ENCODE data around the gene TAF11L3.
"Not testable (repeated sequence)": the region's sequence is repeated elsewhere in the genome, so short reads cannot be mapped to it uniquely, and the experiment has no call there.

Gene TAF11L3

DNA sequence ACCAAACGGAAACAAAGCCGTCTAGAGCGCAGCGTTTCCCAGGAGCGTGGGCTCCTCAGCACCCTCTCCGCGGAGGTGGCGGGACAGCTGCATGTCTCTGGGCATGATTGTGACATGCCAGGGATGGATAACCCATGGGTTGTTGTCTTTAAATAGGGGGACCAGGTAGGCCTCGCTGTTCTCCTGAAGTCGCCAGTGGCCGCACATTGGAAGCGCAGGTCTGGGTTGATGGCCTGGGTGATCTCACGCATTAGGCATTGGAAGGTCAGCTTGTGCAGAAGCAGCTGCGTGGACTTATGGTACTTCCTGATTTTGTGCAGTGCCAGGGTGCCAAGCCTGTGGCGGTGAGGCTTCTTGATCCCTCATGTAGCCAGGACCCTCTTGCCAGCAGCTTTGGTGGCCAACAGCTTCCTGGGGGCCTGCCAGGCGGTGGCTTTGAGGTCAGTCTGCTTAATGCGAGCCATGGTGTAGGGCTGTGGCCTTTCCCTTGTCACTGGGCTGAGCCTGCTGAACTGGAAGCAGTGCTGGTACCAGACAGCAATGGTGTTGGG is 6.3 kb upstream of the TAF11L3 start:
- Histone ChIP-seq H3K4me2 (ENCODE audit: low read length) (no peak overlapping the region), H3K27me3 (ENCODE audit: control insufficient read depth, low read length) (no peaks in the 10 kb centered on the region), H3K4me3 (ENCODE audit: low read length) (no peak overlapping the region), H3K36me3 (ENCODE audit: control insufficient read depth, low read length) (no peaks in the 10 kb centered on the region), H3K79me2 (ENCODE audit: control insufficient read depth, low read length) (no peaks in the 10 kb centered on the region), H3K4me1 (ENCODE audit: control insufficient read depth, low read length) (no peaks in the 10 kb centered on the region), H3F3A (ENCODE audit: control insufficient read depth, insufficient read depth) (no peaks in the 10 kb centered on the region), H3K9me3 (ENCODE audit: control insufficient read depth, insufficient read depth, low read length) (no peaks in the 10 kb centered on the region), H4K20me1 (ENCODE audit: control insufficient read depth, insufficient read depth, low read depth, low read length) (no peaks in the 10 kb centered on the region), H3K9me2 (replicated peaks; ENCODE audit: control insufficient read depth, low read length) (no peaks in the 10 kb centered on the region), H3K27ac (ENCODE audit: low read depth, low read length) (no peak overlapping the region)
- TF ChIP-seq, protein P1, sequence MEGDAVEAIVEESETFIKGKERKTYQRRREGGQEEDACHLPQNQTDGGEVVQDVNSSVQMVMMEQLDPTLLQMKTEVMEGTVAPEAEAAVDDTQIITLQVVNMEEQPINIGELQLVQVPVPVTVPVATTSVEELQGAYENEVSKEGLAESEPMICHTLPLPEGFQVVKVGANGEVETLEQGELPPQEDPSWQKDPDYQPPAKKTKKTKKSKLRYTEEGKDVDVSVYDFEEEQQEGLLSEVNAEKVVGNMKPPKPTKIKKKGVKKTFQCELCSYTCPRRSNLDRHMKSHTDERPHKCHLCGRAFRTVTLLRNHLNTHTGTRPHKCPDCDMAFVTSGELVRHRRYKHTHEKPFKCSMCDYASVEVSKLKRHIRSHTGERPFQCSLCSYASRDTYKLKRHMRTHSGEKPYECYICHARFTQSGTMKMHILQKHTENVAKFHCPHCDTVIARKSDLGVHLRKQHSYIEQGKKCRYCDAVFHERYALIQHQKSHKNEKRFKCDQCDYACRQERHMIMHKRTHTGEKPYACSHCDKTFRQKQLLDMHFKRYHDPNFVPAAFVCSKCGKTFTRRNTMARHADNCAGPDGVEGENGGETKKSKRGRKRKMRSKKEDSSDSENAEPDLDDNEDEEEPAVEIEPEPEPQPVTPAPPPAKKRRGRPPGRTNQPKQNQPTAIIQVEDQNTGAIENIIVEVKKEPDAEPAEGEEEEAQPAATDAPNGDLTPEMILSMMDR (IDR thresholded peaks at IDR 0.05; ENCODE audit: low read depth, low read length, poor library complexity, severe bottlenecking) = no peak
- TF ChIP-seq EZH2phosphoT487 (IDR thresholded peaks at IDR 0.05; ENCODE audit: borderline replicate concordance, low read length) = no peak

DNA sequence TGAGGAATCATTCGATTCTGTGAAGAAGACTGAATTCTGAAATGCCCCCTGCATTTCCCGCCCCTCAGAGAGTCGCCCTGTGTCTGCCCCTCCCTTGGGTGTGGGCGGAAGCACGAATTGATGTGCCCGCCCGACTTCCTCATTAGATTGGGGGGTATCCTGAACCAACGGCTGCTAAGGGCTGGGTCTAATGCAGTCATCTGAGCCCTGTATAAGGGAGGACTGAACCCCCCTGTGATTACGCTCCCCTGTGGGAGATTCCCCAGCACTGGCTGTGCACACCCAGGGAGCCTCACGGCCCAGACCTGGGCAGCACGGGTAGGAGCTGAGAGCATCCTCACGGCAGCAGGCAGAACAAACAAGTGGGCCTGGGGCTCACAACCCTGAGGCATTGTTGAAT is 641 bp upstream of the TAF11L3 start:
- not testable (repeated sequence) for H3K36me3 ChIP-seq (ENCODE audit: control insufficient read depth, low read length); H3K4me1 ChIP-seq (ENCODE audit: control insufficient read depth, low read length); H3K79me2 ChIP-seq (ENCODE audit: control insufficient read depth, low read length); H3K27me3 ChIP-seq (ENCODE audit: control insufficient read depth, low read length); H3K4me2 ChIP-seq (ENCODE audit: low read length); H3K9me3 ChIP-seq (ENCODE audit: control insufficient read depth, insufficient read depth, low read length); H3F3A ChIP-seq (ENCODE audit: control insufficient read depth, insufficient read depth); H3K27ac ChIP-seq (ENCODE audit: low read depth, low read length); H4K20me1 ChIP-seq (ENCODE audit: control insufficient read depth, insufficient read depth, low read depth, low read length); H3K9me2 ChIP-seq (replicated peaks; ENCODE audit: control insufficient read depth, low read length); H3K4me3 ChIP-seq (ENCODE audit: low read length)

DNA sequence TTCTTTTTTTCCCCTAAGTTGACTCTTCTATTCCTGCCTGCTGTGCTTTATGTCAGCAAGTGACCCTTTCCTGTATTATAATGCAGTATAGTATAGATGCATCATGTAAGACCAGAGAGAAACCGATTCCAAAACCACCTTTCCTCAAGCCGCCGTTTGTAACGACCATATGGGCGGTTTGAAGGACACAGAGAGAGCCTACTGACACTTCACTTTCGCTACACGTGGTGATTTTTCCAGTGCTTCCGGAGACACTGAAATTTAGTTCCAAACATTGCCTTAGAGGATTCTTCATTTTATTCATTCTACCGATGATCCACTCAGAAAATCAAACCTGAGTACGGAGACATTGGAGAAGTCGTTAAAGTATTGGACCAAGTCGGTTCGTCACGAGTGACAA is 1.3 kb downstream of the TAF11L3 start:
- H3K9me3 ChIP-seq (ENCODE audit: control insufficient read depth, insufficient read depth, low read length); H3K27ac ChIP-seq (ENCODE audit: low read depth, low read length); H3K79me2 ChIP-seq (ENCODE audit: control insufficient read depth, low read length); H3K27me3 ChIP-seq (ENCODE audit: control insufficient read depth, low read length); H3K4me1 ChIP-seq (ENCODE audit: control insufficient read depth, low read length); H3K9me2 ChIP-seq (replicated peaks; ENCODE audit: control insufficient read depth, low read length); H3K4me2 ChIP-seq (ENCODE audit: low read length); H3F3A ChIP-seq (ENCODE audit: control insufficient read depth, insufficient read depth); H4K20me1 ChIP-seq (ENCODE audit: control insufficient read depth, insufficient read depth, low read depth, low read length); H3K4me3 ChIP-seq (ENCODE audit: low read length); H3K36me3 ChIP-seq (ENCODE audit: control insufficient read depth, low read length): not testable (repeated sequence)

DNA sequence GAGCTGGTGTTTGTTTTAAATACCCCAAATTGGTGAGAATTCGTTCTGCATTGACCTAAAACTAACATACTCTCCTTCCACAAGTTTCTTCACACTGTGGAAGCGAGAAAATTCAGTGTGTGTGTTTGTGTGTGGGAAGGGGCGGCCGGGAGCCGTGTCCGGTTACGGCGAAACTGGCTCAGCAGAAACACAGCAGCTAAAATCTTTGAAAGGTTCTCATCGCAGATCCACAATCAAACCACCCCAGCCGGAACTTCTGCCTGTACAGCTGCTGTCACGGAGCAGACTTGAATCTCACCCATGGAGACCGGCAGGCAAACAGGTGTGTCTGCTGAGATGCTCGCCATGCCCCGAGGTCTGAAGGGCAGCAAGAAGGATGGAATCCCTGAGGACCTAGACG is 3.3 kb downstream of the TAF11L3 start, which contains the start of gene TAF11L4:
Gene TAF11L4 (plus strand): TSS at position 301 of the 400 bp plus-strand sequence.
- not testable (repeated sequence) for H3K27ac ChIP-seq (ENCODE audit: low read depth, low read length); H4K20me1 ChIP-seq (ENCODE audit: control insufficient read depth, insufficient read depth, low read depth, low read length); H3K9me2 ChIP-seq (replicated peaks; ENCODE audit: control insufficient read depth, low read length); H3K4me1 ChIP-seq (ENCODE audit: control insufficient read depth, low read length); H3F3A ChIP-seq (ENCODE audit: control insufficient read depth, insufficient read depth); H3K79me2 ChIP-seq (ENCODE audit: control insufficient read depth, low read length); H3K27me3 ChIP-seq (ENCODE audit: control insufficient read depth, low read length); H3K9me3 ChIP-seq (ENCODE audit: control insufficient read depth, insufficient read depth, low read length); H3K36me3 ChIP-seq (ENCODE audit: control insufficient read depth, low read length); H3K4me3 ChIP-seq (ENCODE audit: low read length); H3K4me2 ChIP-seq (ENCODE audit: low read length)

DNA sequence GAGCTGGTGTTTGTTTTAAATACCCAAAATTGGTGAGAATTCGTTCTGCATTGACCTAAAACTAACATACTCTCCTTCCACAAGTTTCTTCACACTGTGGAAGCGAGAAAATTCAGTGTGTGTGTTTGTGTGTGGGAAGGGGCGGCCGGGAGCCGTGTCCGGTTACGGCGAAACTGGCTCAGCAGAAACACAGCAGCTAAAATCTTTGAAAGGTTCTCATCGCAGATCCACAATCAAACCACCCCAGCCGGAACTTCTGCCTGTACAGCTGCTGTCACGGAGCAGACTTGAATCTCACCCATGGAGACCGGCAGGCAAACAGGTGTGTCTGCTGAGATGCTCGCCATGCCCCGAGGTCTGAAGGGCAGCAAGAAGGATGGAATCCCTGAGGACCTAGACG is 6.8 kb downstream of the TAF11L3 start, which contains the start of gene TAF11L5:
Gene TAF11L5 (plus strand): TSS at position 301 of the 400 bp plus-strand sequence.
- not testable (repeated sequence) for H3K4me1 ChIP-seq (ENCODE audit: control insufficient read depth, low read length); H3K4me3 ChIP-seq (ENCODE audit: low read length); H4K20me1 ChIP-seq (ENCODE audit: control insufficient read depth, insufficient read depth, low read depth, low read length); H3K27ac ChIP-seq (ENCODE audit: low read depth, low read length); H3K36me3 ChIP-seq (ENCODE audit: control insufficient read depth, low read length); H3K9me2 ChIP-seq (replicated peaks; ENCODE audit: control insufficient read depth, low read length); H3K9me3 ChIP-seq (ENCODE audit: control insufficient read depth, insufficient read depth, low read length); H3F3A ChIP-seq (ENCODE audit: control insufficient read depth, insufficient read depth); H3K4me2 ChIP-seq (ENCODE audit: low read length); H3K27me3 ChIP-seq (ENCODE audit: control insufficient read depth, low read length); H3K79me2 ChIP-seq (ENCODE audit: control insufficient read depth, low read length)

DNA sequence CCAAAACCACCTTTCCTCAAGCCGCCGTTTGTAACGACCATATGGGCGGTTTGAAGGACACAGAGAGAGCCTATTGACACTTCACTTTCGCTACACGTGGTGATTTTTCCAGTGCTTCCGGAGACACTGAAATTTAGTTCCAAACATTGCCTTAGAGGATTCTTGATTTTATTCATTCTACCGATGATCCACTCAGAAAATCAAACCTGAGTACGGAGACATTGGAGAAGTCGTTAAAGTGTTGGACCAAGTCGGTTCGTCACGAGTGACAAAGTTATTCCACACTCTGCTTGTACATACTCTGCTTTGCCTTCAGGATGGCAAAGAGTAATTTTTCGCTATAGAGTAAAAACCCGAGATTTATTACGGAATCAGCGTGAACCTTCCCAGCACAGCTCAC is 8.3 kb downstream of the TAF11L3 start:
- not testable (repeated sequence) for H3K36me3 ChIP-seq (ENCODE audit: control insufficient read depth, low read length); H4K20me1 ChIP-seq (ENCODE audit: control insufficient read depth, insufficient read depth, low read depth, low read length); H3K4me1 ChIP-seq (ENCODE audit: control insufficient read depth, low read length); H3K9me2 ChIP-seq (replicated peaks; ENCODE audit: control insufficient read depth, low read length); H3K79me2 ChIP-seq (ENCODE audit: control insufficient read depth, low read length); H3K9me3 ChIP-seq (ENCODE audit: control insufficient read depth, insufficient read depth, low read length); H3K27ac ChIP-seq (ENCODE audit: low read depth, low read length); H3K4me2 ChIP-seq (ENCODE audit: low read length); H3K27me3 ChIP-seq (ENCODE audit: control insufficient read depth, low read length); H3F3A ChIP-seq (ENCODE audit: control insufficient read depth, insufficient read depth); H3K4me3 ChIP-seq (ENCODE audit: low read length)

DNA sequence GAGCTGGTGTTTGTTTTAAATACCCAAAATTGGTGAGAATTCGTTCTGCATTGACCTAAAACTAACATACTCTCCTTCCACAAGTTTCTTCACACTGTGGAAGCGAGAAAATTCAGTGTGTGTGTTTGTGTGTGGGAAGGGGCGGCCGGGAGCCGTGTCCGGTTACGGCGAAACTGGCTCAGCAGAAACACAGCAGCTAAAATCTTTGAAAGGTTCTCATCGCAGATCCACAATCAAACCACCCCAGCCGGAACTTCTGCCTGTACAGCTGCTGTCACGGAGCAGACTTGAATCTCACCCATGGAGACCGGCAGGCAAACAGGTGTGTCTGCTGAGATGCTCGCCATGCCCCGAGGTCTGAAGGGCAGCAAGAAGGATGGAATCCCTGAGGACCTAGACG is 10.2 kb downstream of the TAF11L3 start, which contains the start of gene TAF11L6:
Gene TAF11L6 (plus strand): TSS at position 301 of the 400 bp plus-strand sequence.
- H3K9me3 ChIP-seq (ENCODE audit: control insufficient read depth, insufficient read depth, low read length); H3K4me1 ChIP-seq (ENCODE audit: control insufficient read depth, low read length); H3K4me2 ChIP-seq (ENCODE audit: low read length); H3K36me3 ChIP-seq (ENCODE audit: control insufficient read depth, low read length); H3K27me3 ChIP-seq (ENCODE audit: control insufficient read depth, low read length); H3F3A ChIP-seq (ENCODE audit: control insufficient read depth, insufficient read depth); H3K79me2 ChIP-seq (ENCODE audit: control insufficient read depth, low read length); H4K20me1 ChIP-seq (ENCODE audit: control insufficient read depth, insufficient read depth, low read depth, low read length); H3K9me2 ChIP-seq (replicated peaks; ENCODE audit: control insufficient read depth, low read length); H3K27ac ChIP-seq (ENCODE audit: low read depth, low read length); H3K4me3 ChIP-seq (ENCODE audit: low read length): not testable (repeated sequence)
